ENCODE measurements around the gene MCEMP1. TPM values are rescaled to one million over a fixed set of nuclear protein-coding genes. Genes with fewer than 3 reads are reported as not detected.

Gene MCEMP1
- total and polyA plus RNA-seq, 7 donors, result 0.18 to 0.54 (median 0.28) TPM; not detected in 1

- Histone ChIP-seq H3K27ac (no peak overlapping the region), H3K4me1 (no peaks in the 10 kb centered on the region), H3K4me3 (no peak overlapping the region), H3K36me3 (ENCODE audit: insufficient read depth in 1 of 2, low read depth in 1 of 2) (no peaks in the 10 kb centered on the region), H3K27me3 (ENCODE audit: insufficient read depth in 3 of 3, low read length in 2 of 3) (peaks cover 0 to 18% (median 0%) of the 10 kb centered on the region in 3 donors), H3K9me3 (no peaks in the 10 kb centered on the region)
- 27 to 37% (median 33%) methylated on average over 5 of the region's 5 CpGs for WGBS, 3 donors
- no peak for ATAC-seq
- DNase-seq, result no peak
- intact Hi-C loops (cut with DNase I), result no loop called here
- TF ChIP-seq, protein P1, sequence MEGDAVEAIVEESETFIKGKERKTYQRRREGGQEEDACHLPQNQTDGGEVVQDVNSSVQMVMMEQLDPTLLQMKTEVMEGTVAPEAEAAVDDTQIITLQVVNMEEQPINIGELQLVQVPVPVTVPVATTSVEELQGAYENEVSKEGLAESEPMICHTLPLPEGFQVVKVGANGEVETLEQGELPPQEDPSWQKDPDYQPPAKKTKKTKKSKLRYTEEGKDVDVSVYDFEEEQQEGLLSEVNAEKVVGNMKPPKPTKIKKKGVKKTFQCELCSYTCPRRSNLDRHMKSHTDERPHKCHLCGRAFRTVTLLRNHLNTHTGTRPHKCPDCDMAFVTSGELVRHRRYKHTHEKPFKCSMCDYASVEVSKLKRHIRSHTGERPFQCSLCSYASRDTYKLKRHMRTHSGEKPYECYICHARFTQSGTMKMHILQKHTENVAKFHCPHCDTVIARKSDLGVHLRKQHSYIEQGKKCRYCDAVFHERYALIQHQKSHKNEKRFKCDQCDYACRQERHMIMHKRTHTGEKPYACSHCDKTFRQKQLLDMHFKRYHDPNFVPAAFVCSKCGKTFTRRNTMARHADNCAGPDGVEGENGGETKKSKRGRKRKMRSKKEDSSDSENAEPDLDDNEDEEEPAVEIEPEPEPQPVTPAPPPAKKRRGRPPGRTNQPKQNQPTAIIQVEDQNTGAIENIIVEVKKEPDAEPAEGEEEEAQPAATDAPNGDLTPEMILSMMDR (IDR thresholded peaks at IDR 0.05), result no peak
Observed at GRCh38 chr19:7722231-7722651, 45.4 kb downstream of the MCEMP1 start.

GRCh38 chr19:7725791-7726190 lies 48.9 kb downstream of the MCEMP1 start:
- Histone ChIP-seq H3K4me3 (no peak overlapping the region), H3K36me3 (ENCODE audit: insufficient read depth in 1 of 2, low read depth in 1 of 2) (no peaks in the 10 kb centered on the region), H3K9me3 (no peaks in the 10 kb centered on the region), H3K27me3 (ENCODE audit: insufficient read depth in 3 of 3, low read length in 2 of 3) (peaks cover 0 to 47% (median 9%) of the 10 kb centered on the region in 3 donors), H3K27ac (no peak overlapping the region), H3K4me1 (no peaks in the 10 kb centered on the region)
- TF ChIP-seq, protein P1 (IDR thresholded peaks at IDR 0.05), result no peak
- intact Hi-C loops (cut with DNase I), result no loop called here
- DNase-seq, result no peak
- ATAC-seq, result no peak
- 39 to 50% (median 48%) methylated on average over 2 of the region's 2 CpGs for WGBS, 3 donors

GRCh38 chr19:7729211-7729610 lies 52.3 kb downstream of the MCEMP1 start:
- no peaks in the 10 kb centered on the region for H3K9me3 ChIP-seq
- intact Hi-C loops (cut with DNase I), result no loop called here
- H3K4me1 ChIP-seq, result no peaks in the 10 kb centered on the region
- TF ChIP-seq, protein P1 (IDR thresholded peaks at IDR 0.05), result no peak
- WGBS, 3 donors, result 13 to 14% (median 14%) methylated on average over 16 of the region's 16 CpGs
- no peaks in the 10 kb centered on the region for H3K36me3 ChIP-seq (ENCODE audit: insufficient read depth in 1 of 2, low read depth in 1 of 2)
- peaks cover 0 to 52% (median 19%) of the 10 kb centered on the region in 3 donors for H3K27me3 ChIP-seq (ENCODE audit: insufficient read depth in 3 of 3, low read length in 2 of 3)
- no peak for DNase-seq
- no peak overlapping the region for H3K27ac ChIP-seq
- no peak for ATAC-seq
- H3K4me3 ChIP-seq, result no peak overlapping the region

Other genes starting within 250 kb of the MCEMP1 start
- 1 to 10 TPM; 1.1 to 1.4 (median 1.2) TPM for gene PEX11G, start 188.1 kb upstream of the MCEMP1 start, total RNA-seq
- 1 to 10 TPM; 1.0 to 1.1 (median 1.1) TPM for gene PEX11G, start 188.1 kb upstream of the MCEMP1 start, polyA plus RNA-seq
- gene ZNF358, start 161.0 kb upstream of the MCEMP1 start, total RNA-seq, result 100 to 1,000 TPM in 1 of 4 donors, 10 to 100 TPM in 3; 80.4 to 109 (median 90.1) TPM
- 100 to 1,000 TPM in 1 of 3 donors, 10 to 100 TPM in 2; 38.1 to 110 (median 88.9) TPM for gene ZNF358, start 161.0 kb upstream of the MCEMP1 start, polyA plus RNA-seq
- gene MCOLN1, start 154.5 kb upstream of the MCEMP1 start, total RNA-seq, result 10 to 100 TPM; 15.4 to 23.8 (median 17.0) TPM
- 10 to 100 TPM; 15.9 to 28.6 (median 20.2) TPM for gene MCOLN1, start 154.5 kb upstream of the MCEMP1 start, polyA plus RNA-seq
- 10 to 100 TPM; 53.3 to 72.8 (median 62.7) TPM for gene PNPLA6, start 141.4 kb upstream of the MCEMP1 start, total RNA-seq
- gene PNPLA6, start 141.4 kb upstream of the MCEMP1 start, polyA plus RNA-seq, result 10 to 100 TPM; 31.8 to 63.8 (median 34.6) TPM
- gene CAMSAP3, start 81.2 kb upstream of the MCEMP1 start, total RNA-seq, result under 1 TPM in 2 of 4 donors, not detected in 2; 0.14 to 0.15 TPM
- gene CAMSAP3, start 81.2 kb upstream of the MCEMP1 start, polyA plus RNA-seq, result under 1 TPM in 2 of 3 donors, not detected in 1; 0.03 to 0.04 TPM
- gene XAB2, start 47.5 kb upstream of the MCEMP1 start, total RNA-seq, result 10 to 100 TPM; 19.2 to 36.3 (median 26.6) TPM
- 10 to 100 TPM; 23.5 to 29.7 (median 24.1) TPM for gene XAB2, start 47.5 kb upstream of the MCEMP1 start, polyA plus RNA-seq
- 100 to 1,000 TPM in 2 of 4 donors, 10 to 100 TPM in 2; 88.9 to 112 (median 101) TPM for gene PET100, start 47.3 kb upstream of the MCEMP1 start, total RNA-seq
- gene PET100, start 47.3 kb upstream of the MCEMP1 start, polyA plus RNA-seq, result 10 to 100 TPM; 49.6 to 93.1 (median 49.7) TPM
- not detected for gene PCP2, start 43.4 kb upstream of the MCEMP1 start, total RNA-seq
- gene PCP2, start 43.4 kb upstream of the MCEMP1 start, polyA plus RNA-seq, result under 1 TPM in 1 of 3 donors, not detected in 2; 0.20 TPM
- 1 to 10 TPM; 2.7 to 4.5 (median 3.6) TPM for gene STXBP2, start 40.0 kb upstream of the MCEMP1 start, total RNA-seq
- 1 to 10 TPM in 2 of 3 donors, under 1 TPM in 1; 0.55 to 2.4 (median 1.7) TPM for gene STXBP2, start 40.0 kb upstream of the MCEMP1 start, polyA plus RNA-seq
- gene RETN, start 8.0 kb upstream of the MCEMP1 start, total RNA-seq, result under 1 TPM in 2 of 4 donors, not detected in 2; 0.48 to 0.57 TPM
- 1 to 10 TPM in 2 of 3 donors, under 1 TPM in 1; 0.46 to 4.7 (median 2.1) TPM for gene RETN, start 8.0 kb upstream of the MCEMP1 start, polyA plus RNA-seq
- 100 to 1,000 TPM in 3 of 4 donors, 10 to 100 TPM in 1; 83.4 to 164 (median 104) TPM for gene TRAPPC5, start 3.7 kb downstream of the MCEMP1 start, total RNA-seq
- 100 to 1,000 TPM in 1 of 3 donors, 10 to 100 TPM in 2; 40.6 to 125 (median 66.8) TPM for gene TRAPPC5, start 3.7 kb downstream of the MCEMP1 start, polyA plus RNA-seq
- gene FCER2, start 25.0 kb downstream of the MCEMP1 start, total RNA-seq, result under 1 TPM in 2 of 4 donors, not detected in 2; 0.34 to 0.54 TPM
- under 1 TPM in 2 of 3 donors, not detected in 1; 0.06 to 0.10 TPM for gene FCER2, start 25.0 kb downstream of the MCEMP1 start, polyA plus RNA-seq
- under 1 TPM in 3 of 4 donors, not detected in 1; 0.38 to 0.69 (median 0.50) TPM for gene CLEC4G, start 55.0 kb downstream of the MCEMP1 start, total RNA-seq
- under 1 TPM in 2 of 3 donors, not detected in 1; 0.08 to 0.14 TPM for gene CLEC4G, start 55.0 kb downstream of the MCEMP1 start, polyA plus RNA-seq
- 10 to 100 TPM in 1 of 4 donors, 1 to 10 TPM in 3; 2.7 to 13.8 (median 3.0) TPM for gene CD209, start 70.4 kb downstream of the MCEMP1 start, total RNA-seq
- under 1 TPM; 0.11 to 0.42 (median 0.30) TPM for gene CD209, start 70.4 kb downstream of the MCEMP1 start, polyA plus RNA-seq
- not detected for gene CLEC4M, start 86.2 kb downstream of the MCEMP1 start, total RNA-seq
- not detected for gene CLEC4M, start 86.2 kb downstream of the MCEMP1 start, polyA plus RNA-seq
- 10 to 100 TPM; 13.9 to 25.9 (median 22.2) TPM for gene EVI5L, start 153.1 kb downstream of the MCEMP1 start, total RNA-seq
- 10 to 100 TPM in 2 of 3 donors, 1 to 10 TPM in 1; 5.8 to 10.7 (median 10.0) TPM for gene EVI5L, start 153.1 kb downstream of the MCEMP1 start, polyA plus RNA-seq
- not detected for gene PRR36, start 197.3 kb downstream of the MCEMP1 start, total RNA-seq
- not detected for gene PRR36, start 197.3 kb downstream of the MCEMP1 start, polyA plus RNA-seq
- gene LRRC8E, start 211.4 kb downstream of the MCEMP1 start, total RNA-seq, result under 1 TPM; 0.07 to 0.26 (median 0.15) TPM
- gene LRRC8E, start 211.4 kb downstream of the MCEMP1 start, polyA plus RNA-seq, result under 1 TPM in 2 of 3 donors, not detected in 1; 0.03 to 0.10 TPM
- gene MAP2K7, start 226.8 kb downstream of the MCEMP1 start, total RNA-seq, result 10 to 100 TPM; 42.7 to 72.5 (median 55.5) TPM
- gene MAP2K7, start 226.8 kb downstream of the MCEMP1 start, polyA plus RNA-seq, result 10 to 100 TPM; 35.4 to 43.9 (median 40.0) TPM
- gene TGFBR3L, start 237.7 kb downstream of the MCEMP1 start, total RNA-seq, result 10 to 100 TPM in 1 of 4 donors, 1 to 10 TPM in 3; 4.5 to 13.0 (median 7.5) TPM
- 1 to 10 TPM; 1.2 to 1.5 (median 1.3) TPM for gene TGFBR3L, start 237.7 kb downstream of the MCEMP1 start, polyA plus RNA-seq
- gene SNAPC2, start 243.2 kb downstream of the MCEMP1 start, total RNA-seq, result 1 to 10 TPM; 4.6 to 8.7 (median 6.7) TPM
- gene SNAPC2, start 243.2 kb downstream of the MCEMP1 start, polyA plus RNA-seq, result 10 to 100 TPM in 2 of 3 donors, 1 to 10 TPM in 1; 8.4 to 16.0 (median 10.2) TPM
- under 1 TPM in 1 of 4 donors, not detected in 3; 0.30 TPM for gene CTXN1, start 249.0 kb downstream of the MCEMP1 start, total RNA-seq
- under 1 TPM in 2 of 3 donors, not detected in 1; 0.04 to 0.25 TPM for gene CTXN1, start 249.0 kb downstream of the MCEMP1 start, polyA plus RNA-seq

Data from psoas muscle (tissue), 8 donors.